Heart right ventricle (tissue), 16 donors: Measurements from ENCODE around the gene CLIP4. TPM values are rescaled to one million over a fixed set of nuclear protein-coding genes. Genes with fewer than 3 reads are reported as not detected.

ENCODE experiments used
- ATAC-seq, 8 donors: fragments of 200-7000 bp; cut with Tn5 transposase; one replicate each; pipeline ENCODE4 v1.9.1; 2020; ENCODE audit warnings: mild to moderate bottlenecking in 8 of 8, moderate library complexity in 8 of 8, moderate number of reproducible peaks in 1 of 8
- DNase-seq, 2 donors: peaks; one replicate each; pipeline ENCODE4 v3.0.0-alpha.2; 2020
- H3K27ac ChIP-seq, 10 donors: fragments of 200-600 bp; sonication (generic) in 2 of 10; one replicate each; pipeline versions ENCODE4 v1.5.0 to v1.8.0; 2020 to 2022; ENCODE audit warnings: mild to moderate bottlenecking in 3 of 10
- H3K27me3 ChIP-seq, 7 donors: fragments of 200-600 bp; one replicate each; pipeline ENCODE4 v1.8.0; 2021 to 2022; ENCODE audit warnings: mild to moderate bottlenecking in 2 of 7
- H3K36me3 ChIP-seq, 9 donors: fragments of 200-600 bp; sonication (generic) in 1 of 9; one replicate each; pipeline versions ENCODE4 v1.5.0 to v1.8.0; 2020 to 2022; ENCODE audit warnings: mild to moderate bottlenecking in 2 of 9
- H3K4me1 ChIP-seq, 9 donors: fragments of 200-600 bp; sonication (generic) in 1 of 9; one replicate each; pipeline versions ENCODE4 v1.5.0 to v1.8.0; 2020 to 2022; ENCODE audit warnings: mild to moderate bottlenecking in 4 of 9
- H3K4me3 ChIP-seq, 10 donors: fragments of 200-600 bp; sonication (generic) in 2 of 10; one replicate each; pipeline versions ENCODE4 v1.5.0 to v1.8.0; 2020 to 2022; ENCODE audit warnings: mild to moderate bottlenecking in 7 of 10, moderate library complexity in 2 of 10
- H3K9me3 ChIP-seq, 11 donors: fragments of 200-600 bp in 10 of 11; sonication (generic) in 2 of 11; one replicate each; pipeline versions ENCODE4 v1.5.0 to v1.8.0; 2013 to 2022; ENCODE audit warnings: mild to moderate bottlenecking in 2 of 11, control low read depth in 1 of 11, moderate library complexity in 1 of 11
- WGBS, 2 donors: extraction: QIAGEN DNeasy Blood & Tissue Kit; methylation state at CpG; one replicate each; pipeline ENCODE4 v1.1.7; 2013; ENCODE audit warnings: inconsistent platforms in 1 of 2; 5-methylcytosine and 5-hydroxymethylcytosine counted together
- intact Hi-C, 10 donors: fragments of 100-400 bp; cut with DNase I; formaldehyde crosslinking; loops; one replicate each; pipeline versions ENCODE4 v1.11.1 to v1.14.2; 2022
- polyA plus RNA-seq, 2 donors: library from polyadenylated mRNA; stranded (reverse); fragments of 200-250 nt; gene quantifications; one replicate each; pipeline ENCODE4 v1.2.3, GENCODE V29; 2013
- total RNA-seq, 10 donors: library from RNA; stranded (reverse); fragmentation: NEBNext Ultra II Directional in 3 of 10; extraction: Animal tissue kit (Norgen Biotek cat#: 25700) in 3 of 10; gene quantifications; one replicate each; pipeline versions ENCODE4 v1.2.1 to v1.2.4, GENCODE V29; 2021 to 2023
- TF ChIP-seq, protein P1 (sequence below), 9 donors: fragments of 200-600 bp; sonication (generic) in 2 of 9; IDR thresholded peaks; one replicate each; pipeline versions ENCODE4 v1.5.0 to v1.8.0; 2021 to 2022; ENCODE audit warnings: antibody characterized with exemption in 9 of 9, mild to moderate bottlenecking in 5 of 9, moderate library complexity in 1 of 9
- donor health status: Arrhythmogenic right ventricular cardiomyopathy.
- donor health status: ischemic (EF 13 %, LVEDD 7.1; RV severe dilation, severe dysfunction).
- donor health status: healthy with polysubstance abuse.
- donor health status: DM: no; HTN: yes; CAD: no.
- donor health status: DM: no; HTN: no; CAD: no.
- donor health status: ischemic (EF 25% LVEDD 6.9; RV normal size, moderate dysfunction).
- donor health status: ischemic (EF 25% LVEDD 5.7; RV mildly dilated, moderate dysfunction).
- donor health status: healthy.
- donor health status: DM: yes; HTN: yes; CAD: no.
- donor health status: Ischemic cardiomyopathy.
- donor health status: ischemic (EF 35%, LVEDD 5.7; RV mildly dilated, moderate dysfunction).
- donor health status: nonischemic (EF 11% LVEDD 7.7; RV severe dilation, severe dysfunction).
- donor health status: DM: yes; HTN: yes; CAD: no.
- donor health status: PGD.
- donor health status: ischemic (EF 29% LVEDD 5.4; RV normal size, mild dysfunction).
- donor health status: nonischemic (EF 23%, LVEDD 6.1; RV moderate dilation, normal function).

Gene CLIP4
- total and polyA plus RNA-seq, 12 donors: 8.3 to 55.2 (median 42.8) TPM

DNA sequence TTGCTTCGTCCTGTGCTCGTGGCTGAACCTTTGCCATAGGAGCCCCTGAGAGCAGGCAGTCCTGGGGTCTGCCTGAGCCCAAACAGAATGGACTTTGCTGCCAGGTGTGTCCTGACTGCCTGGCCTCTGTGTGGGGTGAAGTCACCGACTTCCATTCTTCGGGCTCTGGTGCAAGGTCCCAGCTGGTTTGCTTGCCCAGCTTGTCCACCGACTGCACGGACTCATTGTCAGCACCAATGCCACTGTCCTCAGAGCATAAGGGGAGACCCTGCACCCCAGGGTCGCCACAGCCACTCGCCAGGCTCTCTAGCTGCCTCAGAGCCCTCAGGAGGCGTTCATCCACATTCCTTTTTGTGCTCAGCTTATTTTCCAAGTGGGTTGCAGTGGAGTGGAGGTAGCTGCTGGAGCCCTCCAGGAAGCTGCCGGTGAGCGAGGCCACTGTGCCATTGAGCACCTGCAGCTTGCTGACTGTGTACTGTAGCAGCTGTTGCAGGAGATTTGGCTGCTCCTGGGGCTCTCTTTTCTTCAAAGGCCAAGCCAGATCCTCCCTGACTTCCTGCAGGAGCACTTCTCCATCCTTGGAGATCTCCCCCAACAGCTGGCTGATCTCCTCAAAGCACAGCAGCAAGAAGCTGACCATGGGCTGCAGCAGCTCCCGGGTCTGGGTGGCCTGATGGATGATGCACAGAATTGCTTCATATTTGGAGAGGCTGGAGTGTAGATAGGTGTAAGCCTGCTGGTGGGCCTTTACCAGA, 42.1 kb upstream of the CLIP4 start:
- Histone ChIP-seq H3K4me1 (peaks cover 0 to 15% (median 0%) of the 10 kb centered on the region in 9 donors), H3K36me3 (no peaks in the 10 kb centered on the region), H3K27ac (peak overlapping the region in 1 of 10 donors; percentile 65), H3K9me3 (peaks cover 0 to 11% (median 0%) of the 10 kb centered on the region in 11 donors), H3K27me3 (peaks cover 0 to 7% (median 0%) of the 10 kb centered on the region in 7 donors), H3K4me3 (no peak overlapping the region)
- no peak for ATAC-seq
- WGBS, 2 donors: 78 to 82% methylated on average over 12 of the region's 12 CpGs
- TF ChIP-seq, protein P1, sequence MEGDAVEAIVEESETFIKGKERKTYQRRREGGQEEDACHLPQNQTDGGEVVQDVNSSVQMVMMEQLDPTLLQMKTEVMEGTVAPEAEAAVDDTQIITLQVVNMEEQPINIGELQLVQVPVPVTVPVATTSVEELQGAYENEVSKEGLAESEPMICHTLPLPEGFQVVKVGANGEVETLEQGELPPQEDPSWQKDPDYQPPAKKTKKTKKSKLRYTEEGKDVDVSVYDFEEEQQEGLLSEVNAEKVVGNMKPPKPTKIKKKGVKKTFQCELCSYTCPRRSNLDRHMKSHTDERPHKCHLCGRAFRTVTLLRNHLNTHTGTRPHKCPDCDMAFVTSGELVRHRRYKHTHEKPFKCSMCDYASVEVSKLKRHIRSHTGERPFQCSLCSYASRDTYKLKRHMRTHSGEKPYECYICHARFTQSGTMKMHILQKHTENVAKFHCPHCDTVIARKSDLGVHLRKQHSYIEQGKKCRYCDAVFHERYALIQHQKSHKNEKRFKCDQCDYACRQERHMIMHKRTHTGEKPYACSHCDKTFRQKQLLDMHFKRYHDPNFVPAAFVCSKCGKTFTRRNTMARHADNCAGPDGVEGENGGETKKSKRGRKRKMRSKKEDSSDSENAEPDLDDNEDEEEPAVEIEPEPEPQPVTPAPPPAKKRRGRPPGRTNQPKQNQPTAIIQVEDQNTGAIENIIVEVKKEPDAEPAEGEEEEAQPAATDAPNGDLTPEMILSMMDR (IDR thresholded peaks at IDR 0.05): no peak
- intact Hi-C loops: no loop called here
- no peak for DNase-seq

DNA sequence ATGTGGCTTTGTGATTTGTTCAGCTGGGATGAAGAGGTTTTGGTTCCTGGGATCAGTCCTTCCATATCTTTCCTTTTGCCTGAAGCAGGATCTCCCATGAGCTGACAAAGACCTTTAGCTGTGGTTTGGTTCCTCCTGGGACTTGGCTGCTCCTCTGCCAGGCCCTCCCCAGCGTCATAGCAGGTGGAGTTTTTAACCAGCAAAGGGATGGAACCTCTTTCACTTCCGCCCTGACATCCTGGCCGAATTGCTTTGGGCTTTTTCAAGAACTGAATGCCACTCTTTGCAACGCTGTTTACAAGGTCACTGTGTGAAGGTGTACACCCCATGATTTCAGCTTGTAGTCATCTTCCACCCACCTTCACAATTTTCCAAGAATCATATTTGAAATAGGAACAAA, 41.3 kb upstream of the CLIP4 start:
- DNase-seq (no peak), ATAC-seq (peak in 3 of 8 donors; percentile 10 to 29 (median 11))
- TF ChIP-seq, protein P1 (IDR thresholded peaks at IDR 0.05): no peak
- peak overlapping the region in 7 of 10 donors; percentile 20 to 68 (median 46) for H3K27ac ChIP-seq
- 57 to 58% methylated on average over 4 of the region's 4 CpGs for WGBS, 2 donors
- H3K4me1 ChIP-seq: peaks cover 0 to 15% (median 0%) of the 10 kb centered on the region in 9 donors
- no peak overlapping the region for H3K4me3 ChIP-seq
- intact Hi-C loops: no loop called here
- peaks cover 0 to 15% (median 0%) of the 10 kb centered on the region in 11 donors for H3K9me3 ChIP-seq
- peaks cover 0 to 7% (median 0%) of the 10 kb centered on the region in 7 donors for H3K27me3 ChIP-seq
- H3K36me3 ChIP-seq: no peaks in the 10 kb centered on the region

DNA sequence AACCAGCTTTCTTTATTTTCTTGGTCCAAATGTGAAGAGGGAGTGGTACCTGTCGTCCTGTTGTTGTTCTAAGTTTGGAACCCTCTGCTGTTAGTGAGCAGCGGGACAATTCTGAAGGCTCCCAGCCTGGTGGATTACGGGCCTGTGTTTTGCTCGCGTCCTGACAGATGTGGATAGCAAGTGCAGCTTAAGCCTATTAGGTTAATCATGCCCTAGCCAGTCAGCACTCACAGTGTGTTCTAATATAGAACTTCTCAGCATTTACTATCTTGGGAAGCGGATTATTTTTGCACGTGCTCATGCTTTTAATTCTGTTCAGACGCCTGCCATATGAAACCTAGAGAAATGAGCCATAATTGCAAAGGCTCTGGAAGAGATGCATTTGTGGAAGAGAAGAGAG, 40.8 kb upstream of the CLIP4 start, which contains the start of gene PCARE:
Gene PCARE, minus strand, starts transcription at position 113 of the 400 bp plus-strand sequence. CDS start 262 bp downstream, outside the sequence.
- intact Hi-C loops: no loop called here
- no peaks in the 10 kb centered on the region for H3K36me3 ChIP-seq
- peak in 7 of 8 donors; percentile 63 to 85 (median 77) for ATAC-seq
- peak within 1 kb of the TSS in 7 of 10 donors; percentile 20 to 68 (median 46) for H3K27ac ChIP-seq
- WGBS, 2 donors: 48 to 60% methylated on average over 8 of the region's 8 CpGs
- no peak for DNase-seq
- H3K9me3 ChIP-seq: peaks cover 0 to 20% (median 2%) of the 10 kb centered on the region in 11 donors
- H3K4me1 ChIP-seq: peaks cover 0 to 15% (median 0%) of the 10 kb centered on the region in 9 donors
- TF ChIP-seq, protein P1 (IDR thresholded peaks at IDR 0.05): no peak
- no peak within 1 kb of the TSS for H3K4me3 ChIP-seq
- peaks cover 0 to 7% (median 0%) of the 10 kb centered on the region in 7 donors for H3K27me3 ChIP-seq

DNA sequence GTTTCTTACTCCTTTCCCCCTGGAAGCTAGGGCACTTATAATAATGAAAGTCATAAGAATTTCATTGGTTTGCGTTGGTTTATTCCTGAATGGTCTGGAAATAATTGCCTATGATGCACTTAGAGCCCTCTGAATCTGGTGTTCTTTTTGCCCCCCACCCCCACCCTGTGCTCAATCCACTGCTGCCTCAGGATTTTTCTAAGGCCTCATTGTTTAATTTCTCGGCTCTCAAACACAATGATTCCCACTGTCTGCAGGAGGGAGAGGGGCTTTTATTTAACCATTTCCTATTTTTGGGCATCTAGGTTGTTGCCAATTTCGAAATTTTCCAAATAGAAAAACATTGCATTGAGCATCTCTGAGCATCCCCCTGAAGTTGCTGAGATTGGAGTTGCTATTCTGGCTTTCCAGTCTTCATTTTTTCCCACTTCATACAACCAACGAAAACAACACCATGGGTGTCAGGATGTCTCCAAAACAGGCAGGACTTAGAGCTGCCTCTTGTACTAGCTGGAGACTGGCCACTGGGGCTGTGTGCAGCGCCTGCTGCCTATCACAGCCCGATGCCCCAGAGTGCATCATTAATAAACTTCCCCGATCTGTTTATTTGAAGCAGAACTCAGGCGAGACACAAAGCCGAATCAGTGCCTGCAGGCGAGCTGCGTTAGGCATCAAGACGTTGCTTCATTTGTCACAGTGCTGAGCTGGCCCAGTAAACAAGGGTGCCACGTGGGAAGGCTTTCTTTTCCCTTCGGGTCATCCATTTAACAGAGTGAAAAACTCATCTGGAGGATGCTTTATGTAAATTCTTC, 39.1 kb upstream of the CLIP4 start:
- peaks cover 0 to 37% (median 9%) of the 10 kb centered on the region in 11 donors for H3K9me3 ChIP-seq
- H3K27me3 ChIP-seq: peaks cover 0 to 7% (median 0%) of the 10 kb centered on the region in 7 donors
- H3K36me3 ChIP-seq: no peaks in the 10 kb centered on the region
- intact Hi-C loops: loop anchor here in 1 of 10 donors (5.0 kb wide), 1 partner anchor 36 kb away; no protein-coding TSS in a partner anchor
- peak in 1 of 8 donors; percentile 41 for ATAC-seq
- no peak overlapping the region for H3K27ac ChIP-seq
- peaks cover 0 to 15% (median 5%) of the 10 kb centered on the region in 9 donors for H3K4me1 ChIP-seq
- DNase-seq: no peak
- WGBS, 2 donors: 55 to 63% methylated on average over 14 of the region's 14 CpGs
- H3K4me3 ChIP-seq: no peak overlapping the region
- TF ChIP-seq, protein P1 (IDR thresholded peaks at IDR 0.05): no peak
